Brain pericyte (primary cell): ENCODE data around the gene PGS1.

Source experiments
- DNase-seq: peaks from one replicate; pipeline ENCODE4 v3.0.0-alpha.2; 2012; ENCODE audit warnings: low read depth, low spot score

Gene PGS1

GRCh38 chr17:78426293-78426879 is 47.9 kb downstream of the PGS1 start:
- DNase-seq = no peak

DNA sequence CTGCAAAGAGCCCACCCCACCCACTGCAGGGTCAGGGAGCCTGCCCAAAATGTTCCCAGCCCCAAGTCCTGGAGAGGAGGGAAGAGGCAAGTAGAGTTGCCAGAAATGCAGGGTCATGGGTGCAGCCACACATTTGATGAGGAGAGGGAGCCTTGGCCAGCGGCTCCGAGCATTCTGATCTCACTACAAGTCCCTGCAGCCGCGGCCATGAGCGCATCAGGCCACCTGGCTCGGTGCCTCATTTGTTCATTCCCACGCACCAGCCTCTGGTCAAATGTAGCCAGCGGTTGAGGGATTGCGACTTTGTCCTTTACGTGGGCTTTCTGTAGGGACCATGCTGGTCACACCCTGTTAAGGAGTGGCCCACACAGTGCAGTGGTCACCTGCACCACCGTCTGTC is 48.7 kb downstream of the PGS1 start:
- DNase-seq = no peak

- DNase-seq = no peak
Observed at GRCh38 chr17:78428025-78428575, 49.7 kb downstream of the PGS1 start.

DNA sequence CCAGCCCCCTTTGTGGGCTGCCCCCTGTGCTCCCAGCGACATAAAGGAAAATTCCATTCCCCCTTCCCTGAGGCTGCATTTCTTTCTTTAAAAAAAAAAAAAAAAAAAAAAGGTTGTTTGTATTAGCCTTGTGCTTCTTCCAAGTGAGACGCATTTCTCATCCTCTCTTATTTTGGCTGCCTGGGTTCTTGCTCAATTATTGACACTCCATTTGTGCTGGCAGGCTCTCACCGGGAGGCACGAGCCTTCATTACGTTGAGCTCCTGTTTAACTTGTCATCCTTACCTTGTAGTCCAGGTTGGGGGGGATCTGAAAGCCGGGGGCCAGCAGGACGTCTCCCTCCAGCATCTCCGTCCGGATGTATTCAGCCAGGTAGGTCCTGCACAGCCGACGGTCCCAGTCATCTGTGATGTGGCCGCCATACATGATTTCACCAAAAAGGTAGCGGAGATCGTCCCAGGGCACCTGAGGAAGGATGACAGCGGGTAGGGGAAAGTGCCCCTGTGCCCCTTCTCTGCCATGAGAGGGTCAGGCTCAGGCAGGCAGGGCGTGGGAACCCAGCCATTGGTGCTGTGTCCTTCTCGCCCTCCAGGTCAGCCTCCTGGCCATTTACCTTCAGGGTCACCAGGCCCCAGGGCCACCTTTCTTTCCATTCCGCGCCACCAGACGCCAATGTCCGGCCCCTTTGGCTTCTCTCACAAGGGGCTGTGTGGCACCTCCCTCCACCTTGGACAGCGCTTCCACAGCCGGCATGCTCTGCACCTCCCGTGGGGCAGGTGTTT is 50.6 kb downstream of the PGS1 start:
- no peak for DNase-seq

GRCh38 chr17:78429618-78429995 is 51.2 kb downstream of the PGS1 start:
- no peak for DNase-seq

DNA sequence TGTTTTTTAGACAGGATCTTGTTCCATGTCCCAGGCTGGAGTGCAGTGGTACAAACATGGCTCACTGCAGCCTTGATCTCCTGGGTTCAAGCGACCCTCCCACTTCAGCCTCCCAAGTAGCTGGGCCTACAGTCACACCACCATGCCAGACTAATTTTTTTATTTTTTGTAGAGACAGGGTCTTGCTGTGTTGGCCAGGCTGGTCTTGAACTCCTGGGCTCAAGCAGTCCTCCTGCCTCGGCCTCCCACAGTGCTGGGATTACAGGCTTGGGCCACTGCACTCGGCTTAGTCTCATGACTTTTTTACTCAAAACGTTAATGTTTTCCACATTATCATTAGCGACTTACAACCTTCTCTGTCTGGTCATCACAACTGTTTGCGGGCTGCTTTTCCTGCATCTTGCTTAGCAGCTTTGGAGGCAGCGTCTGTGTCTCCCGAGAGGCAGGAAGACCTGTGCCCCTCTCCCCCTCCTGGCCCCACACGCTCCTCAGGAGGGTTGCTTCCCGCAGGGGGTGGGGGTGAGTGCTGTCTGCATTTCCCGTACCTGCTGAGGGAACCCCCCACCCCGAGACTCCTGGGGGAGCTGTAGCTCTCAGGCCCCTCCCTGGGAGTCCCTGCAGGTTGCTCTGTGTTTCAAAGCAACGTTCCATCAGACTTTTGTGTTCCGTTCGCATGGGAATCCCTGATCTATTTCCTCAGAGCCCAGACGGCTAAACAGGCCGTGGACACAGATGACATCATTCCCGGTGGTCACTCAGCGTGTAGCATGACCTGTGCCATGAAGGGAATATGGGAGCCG is 52.6 kb downstream of the PGS1 start:
- peak; percentile 94 for DNase-seq

- no peak for DNase-seq
Observed at GRCh38 chr17:78431692-78431958, 53.2 kb downstream of the PGS1 start.

- DNase-seq = no peak
Observed at GRCh38 chr17:78432226-78433012, 54.0 kb downstream of the PGS1 start.

DNA sequence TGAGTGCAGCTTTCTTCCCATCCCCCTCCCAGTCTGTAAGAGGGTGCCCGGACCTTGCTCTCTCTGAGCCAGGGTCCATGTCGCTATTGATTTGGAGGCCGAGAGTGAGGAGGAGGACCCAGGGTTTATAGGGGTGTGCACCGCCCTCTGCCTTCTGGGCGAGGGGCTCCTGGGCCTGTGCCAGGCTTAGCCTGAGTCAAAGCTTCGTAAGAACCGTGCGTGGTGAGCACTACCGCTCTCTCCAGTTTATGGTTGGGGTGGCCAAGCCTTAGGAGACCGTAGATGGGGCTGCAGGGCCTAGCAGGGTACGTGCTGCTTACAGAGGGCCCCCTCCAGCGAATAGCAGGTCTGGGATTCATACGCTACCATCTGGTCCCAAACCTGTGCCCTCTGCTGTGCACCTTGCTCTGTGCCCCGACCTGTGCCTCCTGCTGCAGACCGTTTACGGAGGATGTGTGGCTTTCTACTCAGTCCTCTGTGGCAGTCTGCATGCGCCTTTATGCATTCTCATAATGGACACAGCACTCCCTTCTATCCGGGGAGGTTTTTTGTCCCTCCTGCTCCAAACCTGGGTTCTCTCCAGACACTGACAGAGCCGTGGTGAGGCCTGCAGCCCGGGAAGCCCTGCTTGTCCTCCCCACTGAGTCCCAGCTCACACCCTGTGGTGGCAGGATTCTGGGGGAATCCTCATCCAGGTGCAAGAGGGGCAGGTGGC is 54.7 kb downstream of the PGS1 start:
- no peak for DNase-seq

DNA sequence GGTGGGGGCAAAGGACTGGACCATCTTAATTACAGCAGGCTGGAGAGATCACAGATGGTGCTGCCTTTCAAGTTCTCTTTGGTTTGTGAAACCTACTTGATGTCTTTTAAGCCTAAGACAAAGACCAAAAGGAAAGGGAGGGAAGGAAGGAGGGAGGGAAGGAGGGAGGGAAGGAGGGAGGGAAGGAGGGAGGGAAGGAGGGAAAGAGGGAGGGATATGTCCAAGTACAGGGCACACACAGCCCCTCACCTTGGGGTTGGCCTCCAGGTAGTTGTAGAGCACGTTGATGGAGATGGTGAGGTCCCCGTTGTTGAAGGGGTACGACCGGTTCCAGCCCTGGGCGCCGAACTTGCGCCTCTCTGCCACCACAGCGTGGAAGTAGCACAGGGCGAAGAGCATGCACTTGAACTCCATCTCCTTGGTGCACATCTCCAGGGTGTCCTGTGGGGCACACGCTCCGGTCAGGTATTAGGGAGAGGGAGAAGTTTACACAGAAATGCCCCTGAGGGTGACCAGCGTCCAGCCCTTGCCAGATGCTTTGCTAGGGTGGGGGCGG is 55.4 kb downstream of the PGS1 start:
- DNase-seq = no peak

GRCh38 chr17:78434455-78435329 is 56.2 kb downstream of the PGS1 start:
- no peak for DNase-seq

GRCh38 chr17:78435330-78436005 is 57.0 kb downstream of the PGS1 start:
- DNase-seq = no peak

- no peak for DNase-seq
Observed at GRCh38 chr17:78437508-78438169, 59.2 kb downstream of the PGS1 start.

GRCh38 chr17:78438271-78438691 is 59.8 kb downstream of the PGS1 start:
- DNase-seq = no peak

GRCh38 chr17:78438694-78439325 is 60.4 kb downstream of the PGS1 start:
- DNase-seq = no peak

- no peak for DNase-seq
Observed at GRCh38 chr17:78441271-78441971, 63.0 kb downstream of the PGS1 start.

DNA sequence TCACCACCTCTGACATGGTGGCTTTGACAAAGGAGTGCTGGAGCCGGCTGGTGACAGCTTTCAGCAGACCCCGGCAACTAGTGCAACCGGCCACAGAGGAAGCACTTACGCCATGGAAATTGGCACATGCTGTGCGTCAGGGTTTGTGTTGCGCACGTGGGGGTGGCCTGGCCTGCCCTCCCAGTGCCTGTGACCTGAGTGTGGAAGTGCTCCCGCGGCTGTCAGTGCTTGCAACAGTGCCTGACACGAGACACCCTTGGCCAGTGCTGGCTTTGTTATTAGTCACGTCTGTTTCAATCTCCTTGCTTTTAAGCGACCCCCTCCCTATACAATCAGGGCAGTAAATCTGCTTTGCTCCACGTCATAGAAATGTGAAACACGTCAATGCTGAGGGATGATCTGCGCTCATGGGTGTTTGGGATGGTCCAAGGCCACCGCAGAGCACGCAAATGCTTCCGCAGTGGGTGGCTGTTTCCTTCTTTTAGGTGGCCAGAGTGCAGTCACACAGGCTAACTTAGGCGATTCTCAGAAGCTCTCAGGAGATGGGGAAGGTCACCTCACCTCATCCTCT is 64.3 kb downstream of the PGS1 start:
- DNase-seq = peak; percentile 18
